ENCODE measurements around the gene CHAMP1. TPM values are rescaled to one million over a fixed set of nuclear protein-coding genes. Genes with fewer than 3 reads are reported as not detected.
A peak's percentile ranks its signal among the peaks of the same experiment; 100 is the strongest.

The CHAMP1 gene
- total and polyA plus RNA-seq, 2 of the 13 experiments (the other 11 are each of a cell fraction or from before 2014, with no cell fraction given): 8.4 to 9.7 TPM

- TF ChIP-seq ZNF782 (CRISPR knock-in tag; IDR thresholded peaks at IDR 0.05; ENCODE audit: borderline replicate concordance) (no peak; the same call in 1 of the 2 replicates), RXRA (CRISPR knock-in tag; IDR thresholded peaks at IDR 0.05) (peak; percentile 82; the same call in 1 of the 2 replicates), ZBTB3 (CRISPR knock-in tag; IDR thresholded peaks at IDR 0.05; ENCODE audit: borderline replicate concordance, low read depth) (0 out of 2 replicates have a peak, but pooled peaks have one; percentile 20), SP1 (IDR thresholded peaks at IDR 0.05) (no peak), SP1 (CRISPR knock-in tag; IDR thresholded peaks at IDR 0.05) (0 out of 2 replicates have a peak, but pooled peaks have one; percentile 54), ZNF709 (CRISPR knock-in tag; IDR thresholded peaks at IDR 0.05) (peak; percentile 45; the same call in 1 of the 2 replicates), ZNF546 (CRISPR knock-in tag; conservative IDR thresholded peaks at IDR 0.05) (peak; percentile 81; the same call in 1 of the 2 replicates), TP53 (CRISPR knock-in tag; conservative IDR thresholded peaks at IDR 0.05) (no peak)
Measured at GRCh38 chr13:114281351-114282040, 32.8 kb upstream of the CHAMP1 start, which contains the start of gene UPF3A (continued).

GRCh38 chr13:114282041-114282670, 32.1 kb upstream of the CHAMP1 start:
- ATAC-seq: peak; percentile 63
- DNase-seq (ENCODE audit: low spot score): peak; percentile 30
- under 1% methylated on average over 31 of the region's 50 CpGs for WGBS (ENCODE audit: low lambda C conversion rate)
- peak overlapping the region; percentile 88 for H3K27ac ChIP-seq (ENCODE audit: extremely low read length, insufficient read depth, low read length)
- peak overlapping the region; percentile 78 for H3K4me2 ChIP-seq (ENCODE audit: low read depth, low read length)
- peaks cover 37% of the 10 kb centered on the region for H3K79me2 ChIP-seq (ENCODE audit: insufficient read depth, low read length)
- no TSS peak for BruUV-seq (replicated peaks)
- peaks cover 7% of the 10 kb centered on the region; the same call in 1 of the 2 replicates for H4K20me1 ChIP-seq (ENCODE audit: insufficient read depth, low read length)
- H3K4me1 ChIP-seq (ENCODE audit: insufficient read depth, low read length): peaks cover 45% of the 10 kb centered on the region
- no peak overlapping the region for H2AFZ ChIP-seq (ENCODE audit: low read length)
- CTCF ChIA-PET (ENCODE audit: low intra/inter-chr PET ratio, low total read pairs): no interaction called here
- peaks cover 7 to 30% of the 10 kb centered on the region in 2 experiments; a peak in 4 of 5 replicates for H3K36me3 ChIP-seq (replicated peaks in 1 of 2; ENCODE audit: control insufficient read depth in 1 of 2, insufficient read depth in 2 of 2, low read length in 2 of 2)
- in situ Hi-C loops (cut with HindIII; ENCODE audit: extremely low pct_ligation_motif_present, low pct_unique_long_range_greater_than_20kb) (no loop called here), intact Hi-C loops (cut with micrococcal nuclease; ENCODE audit: unreplicated experiment) (no loop called here)
- no peaks in the 10 kb centered on the region; a peak in 1 of 5 replicates for H3K27me3 ChIP-seq (ENCODE audit: control insufficient read depth in 1 of 2, insufficient read depth in 2 of 2, low read length in 2 of 2)
- H3K4me3 ChIP-seq (replicated peaks in 1 of 3; ENCODE audit: insufficient read depth in 1 of 3, low read depth in 2 of 3, low read length in 3 of 3): peak overlapping the region; percentile 83 to 98 (median 90)
- peak overlapping the region; percentile 87 for H3K9ac ChIP-seq (ENCODE audit: insufficient read depth, low read depth, low read length)
- H3K9me3 ChIP-seq (ENCODE audit: low read length): no peaks in the 10 kb centered on the region
- FAIRE-seq: peak; percentile 37
- POLR2A ChIA-PET: interaction anchor here (0.6 to 2.7 kb wide), 10 partner anchors 8 to 52 kb away, joined by 3 to 15 read pairs (median 4); partner anchors contain the start of gene CHAMP1
- peak; percentile 52; the same call in 1 of the 2 replicates for TF ChIP-seq SIN3A (IDR thresholded peaks at IDR 0.05; ENCODE audit: borderline replicate concordance, low read depth, low read length)
- TF ChIP-seq USF2 (IDR thresholded peaks at IDR 0.05; ENCODE audit: low read depth, low read length): no peak
- TF ChIP-seq USF2 (CRISPR knock-in tag; IDR thresholded peaks at IDR 0.05; ENCODE audit: borderline replicate concordance): no peak
- TF ChIP-seq ETV6 (CRISPR knock-in tag; conservative IDR thresholded peaks at IDR 0.05): no peak
- TF ChIP-seq KDM5A (IDR thresholded peaks at IDR 0.05; ENCODE audit: borderline replicate concordance, low read length): 0 out of 2 replicates have a peak, but pooled peaks have one; percentile 11
- TF ChIP-seq PITX1 (CRISPR knock-in tag; IDR thresholded peaks at IDR 0.05): no peak
- TF ChIP-seq KAT8 (CRISPR knock-in tag; IDR thresholded peaks at IDR 0.05): no peak
- TF ChIP-seq ELF4 (CRISPR knock-in tag; IDR thresholded peaks at IDR 0.05; ENCODE audit: borderline replicate concordance): no peak
- no peak for TF ChIP-seq FIP1L1 (IDR thresholded peaks at IDR 0.05; ENCODE audit: borderline replicate concordance, insufficient read depth, low read depth, low read length)
- no peak for TF ChIP-seq WIZ (CRISPR knock-in tag; IDR thresholded peaks at IDR 0.05)
- TF ChIP-seq NR2F6 (IDR thresholded peaks at IDR 0.05): no peak
- TF ChIP-seq NR2F6 (CRISPR knock-in tag; IDR thresholded peaks at IDR 0.05): 0 out of 2 replicates have a peak, but pooled peaks have one; percentile 24
- 0 out of 2 replicates have a peak, but pooled peaks have one; percentile 15 for TF ChIP-seq MXD3 (CRISPR knock-in tag; IDR thresholded peaks at IDR 0.05)
